ENCODE results near the gene ABCA1.
"Not testable (repeated sequence)": the region's sequence is repeated elsewhere in the genome, so short reads cannot be mapped to it uniquely, and the experiment has no call there.

ABCA1 gene, protein sequence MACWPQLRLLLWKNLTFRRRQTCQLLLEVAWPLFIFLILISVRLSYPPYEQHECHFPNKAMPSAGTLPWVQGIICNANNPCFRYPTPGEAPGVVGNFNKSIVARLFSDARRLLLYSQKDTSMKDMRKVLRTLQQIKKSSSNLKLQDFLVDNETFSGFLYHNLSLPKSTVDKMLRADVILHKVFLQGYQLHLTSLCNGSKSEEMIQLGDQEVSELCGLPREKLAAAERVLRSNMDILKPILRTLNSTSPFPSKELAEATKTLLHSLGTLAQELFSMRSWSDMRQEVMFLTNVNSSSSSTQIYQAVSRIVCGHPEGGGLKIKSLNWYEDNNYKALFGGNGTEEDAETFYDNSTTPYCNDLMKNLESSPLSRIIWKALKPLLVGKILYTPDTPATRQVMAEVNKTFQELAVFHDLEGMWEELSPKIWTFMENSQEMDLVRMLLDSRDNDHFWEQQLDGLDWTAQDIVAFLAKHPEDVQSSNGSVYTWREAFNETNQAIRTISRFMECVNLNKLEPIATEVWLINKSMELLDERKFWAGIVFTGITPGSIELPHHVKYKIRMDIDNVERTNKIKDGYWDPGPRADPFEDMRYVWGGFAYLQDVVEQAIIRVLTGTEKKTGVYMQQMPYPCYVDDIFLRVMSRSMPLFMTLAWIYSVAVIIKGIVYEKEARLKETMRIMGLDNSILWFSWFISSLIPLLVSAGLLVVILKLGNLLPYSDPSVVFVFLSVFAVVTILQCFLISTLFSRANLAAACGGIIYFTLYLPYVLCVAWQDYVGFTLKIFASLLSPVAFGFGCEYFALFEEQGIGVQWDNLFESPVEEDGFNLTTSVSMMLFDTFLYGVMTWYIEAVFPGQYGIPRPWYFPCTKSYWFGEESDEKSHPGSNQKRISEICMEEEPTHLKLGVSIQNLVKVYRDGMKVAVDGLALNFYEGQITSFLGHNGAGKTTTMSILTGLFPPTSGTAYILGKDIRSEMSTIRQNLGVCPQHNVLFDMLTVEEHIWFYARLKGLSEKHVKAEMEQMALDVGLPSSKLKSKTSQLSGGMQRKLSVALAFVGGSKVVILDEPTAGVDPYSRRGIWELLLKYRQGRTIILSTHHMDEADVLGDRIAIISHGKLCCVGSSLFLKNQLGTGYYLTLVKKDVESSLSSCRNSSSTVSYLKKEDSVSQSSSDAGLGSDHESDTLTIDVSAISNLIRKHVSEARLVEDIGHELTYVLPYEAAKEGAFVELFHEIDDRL (N-terminal part only)

GRCh38 chr9:104927912-104928740, at the start of gene ABCA1:
Gene ABCA1, minus strand, starts transcription at chr9:104928155. Its CDS starts 24,476 bp downstream, at chr9:104903679.
- Histone ChIP-seq H3K9ac (ENCODE audit: low read length) (peak within 1 kb of the TSS; percentile 40), H3K27me3 (ENCODE audit: low read length) (no peaks in the 10 kb centered on the region), H3K27ac (ENCODE audit: low read depth, low read length) (no peak within 1 kb of the TSS; the same call in 1 of the 2 replicates), H2AFZ (ENCODE audit: low read depth, low read length, severe bottlenecking) (no peak within 1 kb of the TSS), H3K9me2 (replicated peaks; ENCODE audit: insufficient read depth, low read length) (no peaks in the 10 kb centered on the region), H3K36me3 (ENCODE audit: low read length) (no peaks in the 10 kb centered on the region), H4K20me1 (ENCODE audit: low read depth, low read length) (no peaks in the 10 kb centered on the region), H3F3A (ENCODE audit: insufficient read depth) (peaks cover 16% of the 10 kb centered on the region), H3K4me2 (ENCODE audit: low read depth, low read length, poor library complexity, severe bottlenecking) (peak within 1 kb of the TSS; percentile 56), H3K79me2 (ENCODE audit: insufficient read depth, low read length) (no peaks in the 10 kb centered on the region), H3K9me3 (ENCODE audit: insufficient read depth, low read length) (no peaks in the 10 kb centered on the region), H3K4me3 (ENCODE audit: insufficient read depth, low read length, poor library complexity, severe bottlenecking) (peak within 1 kb of the TSS; percentile 48)
- TF ChIP-seq CTCF (IDR thresholded peaks at IDR 0.05; ENCODE audit: insufficient read depth, low read length, poor library complexity, severe bottlenecking) (no peak), EZH2phosphoT487 (conservative IDR thresholded peaks at IDR 0.05; ENCODE audit: low read length) (no peak)

GRCh38 chr9:104977580-104977979, 49.6 kb upstream of the ABCA1 start:
- no peaks in the 10 kb centered on the region for H3K9me2 ChIP-seq (replicated peaks; ENCODE audit: insufficient read depth, low read length)
- TF ChIP-seq EZH2phosphoT487 (conservative IDR thresholded peaks at IDR 0.05; ENCODE audit: low read length): no peak
- TF ChIP-seq CTCF (IDR thresholded peaks at IDR 0.05; ENCODE audit: insufficient read depth, low read length, poor library complexity, severe bottlenecking): no peak
- H3K79me2 ChIP-seq (ENCODE audit: insufficient read depth, low read length): no peaks in the 10 kb centered on the region
- no peaks in the 10 kb centered on the region for H3F3A ChIP-seq (ENCODE audit: insufficient read depth)
- no peaks in the 10 kb centered on the region for H3K9me3 ChIP-seq (ENCODE audit: insufficient read depth, low read length)
- no peaks in the 10 kb centered on the region for H3K27me3 ChIP-seq (ENCODE audit: low read length)
- no peaks in the 10 kb centered on the region for H3K36me3 ChIP-seq (ENCODE audit: low read length)
- H4K20me1 ChIP-seq (ENCODE audit: low read depth, low read length): no peaks in the 10 kb centered on the region
- no peak overlapping the region for H3K4me3 ChIP-seq (ENCODE audit: insufficient read depth, low read length, poor library complexity, severe bottlenecking)
- no peak overlapping the region for H3K9ac ChIP-seq (ENCODE audit: low read length)
- H3K4me2 ChIP-seq (ENCODE audit: low read depth, low read length, poor library complexity, severe bottlenecking): no peak overlapping the region
- H2AFZ ChIP-seq (ENCODE audit: low read depth, low read length, severe bottlenecking): no peak overlapping the region
- no peak overlapping the region for H3K27ac ChIP-seq (ENCODE audit: low read depth, low read length)

DNA sequence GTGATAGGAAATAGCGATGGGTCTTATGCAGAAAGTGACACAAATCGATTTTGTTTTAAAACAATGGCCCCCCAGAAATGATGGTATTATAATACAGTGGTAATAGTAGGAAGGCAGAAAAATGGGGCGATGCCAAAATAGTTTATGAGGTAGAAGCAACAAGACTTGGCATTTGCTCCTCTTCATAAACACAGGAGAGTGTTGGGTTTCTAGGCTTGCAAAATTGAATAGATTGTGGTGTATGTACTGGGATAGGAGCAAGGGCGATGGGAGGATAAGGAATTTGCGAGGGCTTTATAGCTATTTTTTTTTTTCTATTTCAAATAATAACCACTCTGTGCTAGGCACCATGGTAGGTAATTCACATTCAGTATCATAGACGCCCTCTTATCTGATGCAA, 49.2 kb upstream of the ABCA1 start:
- Histone ChIP-seq H3K4me3 (ENCODE audit: insufficient read depth, low read length, poor library complexity, severe bottlenecking) (no peak overlapping the region), H3K4me2 (ENCODE audit: low read depth, low read length, poor library complexity, severe bottlenecking) (no peak overlapping the region), H3F3A (ENCODE audit: insufficient read depth) (no peaks in the 10 kb centered on the region), H3K36me3 (ENCODE audit: low read length) (no peaks in the 10 kb centered on the region), H3K27me3 (ENCODE audit: low read length) (no peaks in the 10 kb centered on the region), H4K20me1 (ENCODE audit: low read depth, low read length) (no peaks in the 10 kb centered on the region), H2AFZ (ENCODE audit: low read depth, low read length, severe bottlenecking) (no peak overlapping the region), H3K79me2 (ENCODE audit: insufficient read depth, low read length) (no peaks in the 10 kb centered on the region), H3K9me3 (ENCODE audit: insufficient read depth, low read length) (no peaks in the 10 kb centered on the region), H3K27ac (ENCODE audit: low read depth, low read length) (no peak overlapping the region), H3K9ac (ENCODE audit: low read length) (no peak overlapping the region), H3K9me2 (replicated peaks; ENCODE audit: insufficient read depth, low read length) (no peaks in the 10 kb centered on the region)
- no peak for TF ChIP-seq EZH2phosphoT487 (conservative IDR thresholded peaks at IDR 0.05; ENCODE audit: low read length)
- TF ChIP-seq CTCF (IDR thresholded peaks at IDR 0.05; ENCODE audit: insufficient read depth, low read length, poor library complexity, severe bottlenecking): no peak

DNA sequence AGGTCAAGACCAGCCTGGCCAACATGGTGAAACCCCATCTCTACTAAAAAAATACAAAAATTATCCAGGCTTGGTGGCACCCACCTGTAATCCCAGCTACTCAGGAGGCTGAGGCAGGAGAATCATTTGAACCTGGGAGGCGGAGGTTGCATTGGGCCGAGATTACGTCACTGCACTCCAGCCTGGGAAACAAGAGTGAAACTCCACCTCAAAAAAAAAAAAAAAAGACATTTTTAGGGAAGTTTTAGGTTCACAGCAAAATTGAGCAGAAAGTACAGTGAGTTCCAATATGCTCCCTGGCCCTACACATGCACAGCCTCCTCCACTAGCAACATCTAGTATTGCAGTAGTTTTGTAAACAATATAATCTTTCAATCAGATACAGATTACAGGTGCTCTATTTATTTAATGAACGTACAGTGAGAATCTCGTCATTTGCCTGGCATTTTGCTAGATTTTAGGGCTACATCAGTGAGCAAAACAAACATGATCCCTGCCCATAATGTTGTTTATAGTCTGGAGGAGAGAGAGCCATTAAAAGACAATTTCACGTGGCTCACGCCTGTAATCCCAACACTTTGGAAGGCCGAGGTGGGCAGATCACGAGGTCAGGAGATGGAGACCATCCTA, 48.1 kb upstream of the ABCA1 start:
- not testable (repeated sequence) for H3F3A ChIP-seq (ENCODE audit: insufficient read depth); H3K27ac ChIP-seq (ENCODE audit: low read depth, low read length)

More for the DNA sequence above, 48.1 kb upstream of the ABCA1 start:
- H3K79me2 ChIP-seq (ENCODE audit: insufficient read depth, low read length); H3K4me2 ChIP-seq (ENCODE audit: low read depth, low read length, poor library complexity, severe bottlenecking); H3K9me2 ChIP-seq (replicated peaks; ENCODE audit: insufficient read depth, low read length); H3K36me3 ChIP-seq (ENCODE audit: low read length); H3K27me3 ChIP-seq (ENCODE audit: low read length); H2AFZ ChIP-seq (ENCODE audit: low read depth, low read length, severe bottlenecking); H4K20me1 ChIP-seq (ENCODE audit: low read depth, low read length); H3K9me3 ChIP-seq (ENCODE audit: insufficient read depth, low read length); H3K9ac ChIP-seq (ENCODE audit: low read length); H3K4me3 ChIP-seq (ENCODE audit: insufficient read depth, low read length, poor library complexity, severe bottlenecking): not testable (repeated sequence)

Data from SU-DHL-6 (cell line).